ENCODE results near the gene RUNDC3A.

Gene RUNDC3A

DNA sequence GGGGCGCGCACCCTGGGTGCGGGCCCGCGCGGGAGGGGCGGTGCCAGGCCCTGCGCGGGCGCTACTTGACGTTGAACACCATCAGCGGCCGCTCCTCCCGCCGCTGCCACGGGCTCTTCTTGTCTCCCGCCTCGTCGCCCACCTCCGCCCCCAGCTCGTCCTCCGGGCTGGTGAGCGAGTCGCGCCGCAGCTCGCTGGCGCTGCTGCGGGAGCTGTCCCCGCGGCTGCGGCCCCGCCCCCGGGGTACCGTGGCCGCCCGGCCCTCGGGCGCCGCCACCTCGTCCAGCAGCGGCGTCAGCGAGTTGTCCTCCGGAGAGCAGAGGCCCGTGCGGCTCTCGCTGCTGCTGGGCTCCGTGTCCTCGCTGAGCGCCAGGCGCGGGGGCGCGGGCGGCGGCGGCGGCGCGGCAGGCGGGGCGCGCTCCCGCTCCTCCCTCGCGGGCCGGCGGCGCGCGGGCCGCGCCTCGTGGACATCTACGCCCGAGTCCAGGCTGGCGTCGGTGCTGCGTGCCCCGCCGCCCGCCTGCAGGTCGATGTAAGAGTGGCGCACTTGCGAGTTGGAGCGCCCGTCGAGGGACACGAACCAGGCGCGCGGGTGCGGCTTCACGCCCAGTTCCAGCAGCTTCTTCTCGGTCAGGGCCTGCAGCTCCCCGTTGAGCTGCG is 45.4 kb downstream of the RUNDC3A start:
- TF ChIP-seq YY1 (IDR thresholded peaks at IDR 0.05; ENCODE audit: insufficient read depth, insufficient read length), result no peak
- TF ChIP-seq SUZ12 (IDR thresholded peaks at IDR 0.05; ENCODE audit: extremely low read depth, insufficient read depth, insufficient read length), result no peak
- no peak for TF ChIP-seq ZNF274 (IDR thresholded peaks at IDR 0.05; ENCODE audit: low read depth, low read length)
- Histone ChIP-seq H3K4me1 (ENCODE audit: insufficient read depth, insufficient read length) (peaks cover 7% of the 10 kb centered on the region), H3K9me3 (ENCODE audit: insufficient read depth, low read length) (no peaks in the 10 kb centered on the region), H3K4me3 (ENCODE audit: insufficient read length, low read depth) (peak overlapping the region; percentile 39), H3K36me3 (ENCODE audit: insufficient read depth, insufficient read length, low read length) (peaks cover 70% of the 10 kb centered on the region), H3K27me3 (ENCODE audit: insufficient read depth, insufficient read length) (no peaks in the 10 kb centered on the region), H3K9ac (ENCODE audit: insufficient read length, low read depth) (peak overlapping the region; percentile 76)
- DNase-seq (ENCODE audit: low read depth, low spot score), result no peak

DNA sequence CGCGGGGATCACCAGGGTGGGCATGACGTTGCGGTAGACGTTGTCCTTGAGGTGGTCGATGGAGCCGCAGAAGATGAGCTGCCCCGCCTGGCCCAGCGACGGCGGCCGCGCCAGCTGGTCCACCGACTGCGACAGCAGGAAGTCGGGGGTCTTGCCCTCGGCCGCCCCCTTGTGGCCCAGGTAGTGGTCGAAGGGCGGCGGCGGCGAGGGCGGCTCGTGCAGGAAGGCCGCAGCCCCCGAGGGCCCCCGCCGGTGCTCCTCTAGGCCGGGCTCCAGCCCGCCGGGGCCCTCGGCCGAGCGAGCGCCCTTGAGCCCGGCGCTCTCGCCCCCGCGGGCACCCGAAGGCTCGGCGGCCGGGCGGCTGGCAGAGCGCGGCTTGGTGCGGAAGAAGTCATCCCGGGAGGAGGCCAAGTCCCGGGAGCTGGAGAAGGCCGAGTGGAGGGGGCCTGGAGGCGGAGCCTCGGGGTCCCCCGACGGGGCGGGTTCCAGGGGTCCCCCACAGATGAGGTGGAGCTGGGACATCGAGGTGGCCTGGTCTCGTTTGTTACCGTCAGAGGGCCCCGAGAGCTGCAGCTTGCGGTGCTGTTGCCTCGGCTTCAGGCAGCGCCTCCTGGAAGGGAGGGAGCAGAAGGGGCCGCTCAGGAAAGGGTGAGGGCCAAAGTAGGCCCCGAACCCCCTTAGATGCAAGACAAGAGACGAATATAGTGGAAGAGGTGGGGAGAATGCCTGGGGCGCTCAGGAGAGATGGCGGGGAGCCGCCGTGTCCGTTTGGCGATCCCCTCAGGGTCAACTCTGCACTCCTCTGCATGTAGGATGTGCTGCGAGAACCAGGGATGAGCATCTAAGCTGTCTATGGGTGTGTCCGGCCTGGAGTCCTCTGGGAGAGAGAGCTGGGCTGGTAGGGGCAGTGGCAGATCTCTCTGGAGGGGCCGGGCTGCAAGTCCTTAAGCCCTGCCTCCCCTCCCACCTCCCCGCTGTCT is 46.5 kb downstream of the RUNDC3A start:
- H3K36me3 ChIP-seq (ENCODE audit: insufficient read depth, insufficient read length, low read length), result peaks cover 65% of the 10 kb centered on the region
- H3K27me3 ChIP-seq (ENCODE audit: insufficient read depth, insufficient read length), result no peaks in the 10 kb centered on the region
- peak overlapping the region; percentile 29 for H3K4me3 ChIP-seq (ENCODE audit: insufficient read length, low read depth)
- H3K4me1 ChIP-seq (ENCODE audit: insufficient read depth, insufficient read length), result peaks cover 7% of the 10 kb centered on the region
- no peak for DNase-seq (ENCODE audit: low read depth, low spot score)
- no peaks in the 10 kb centered on the region for H3K9me3 ChIP-seq (ENCODE audit: insufficient read depth, low read length)
- H3K9ac ChIP-seq (ENCODE audit: insufficient read length, low read depth), result peak overlapping the region; percentile 71
- TF ChIP-seq YY1 (IDR thresholded peaks at IDR 0.05; ENCODE audit: insufficient read depth, insufficient read length) (no peak), ZNF274 (IDR thresholded peaks at IDR 0.05; ENCODE audit: low read depth, low read length) (no peak), SUZ12 (IDR thresholded peaks at IDR 0.05; ENCODE audit: extremely low read depth, insufficient read depth, insufficient read length) (no peak)

DNA sequence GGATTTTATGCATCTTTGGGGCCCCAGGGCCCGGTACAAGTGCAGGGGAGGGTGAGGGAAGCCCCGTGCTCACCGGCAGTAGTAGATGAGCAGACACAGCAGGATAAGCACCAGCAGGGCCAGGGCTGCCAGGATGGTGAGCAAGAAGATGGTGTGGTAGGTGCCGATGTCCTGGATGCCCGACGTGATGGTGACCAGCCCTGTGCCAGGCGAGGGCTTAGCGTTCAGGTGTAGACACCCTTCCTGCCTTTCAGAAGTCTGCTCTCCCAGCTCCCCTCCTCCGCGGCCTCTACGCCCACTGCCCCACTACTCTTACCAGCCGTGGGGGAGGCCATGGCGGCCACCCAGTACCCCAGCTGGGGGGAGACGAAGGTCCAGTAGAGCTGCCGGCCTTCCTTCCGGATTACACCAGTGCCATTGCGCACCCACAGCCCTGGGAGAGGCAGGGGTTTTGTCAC is 47.3 kb downstream of the RUNDC3A start:
- Histone ChIP-seq H3K9me3 (ENCODE audit: insufficient read depth, low read length) (no peaks in the 10 kb centered on the region), H3K4me1 (ENCODE audit: insufficient read depth, insufficient read length) (peaks cover 9% of the 10 kb centered on the region), H3K36me3 (ENCODE audit: insufficient read depth, insufficient read length, low read length) (peaks cover 61% of the 10 kb centered on the region), H3K4me3 (ENCODE audit: insufficient read length, low read depth) (no peak overlapping the region), H3K9ac (ENCODE audit: insufficient read length, low read depth) (peak overlapping the region; percentile 27), H3K27me3 (ENCODE audit: insufficient read depth, insufficient read length) (no peaks in the 10 kb centered on the region)
- DNase-seq (ENCODE audit: low read depth, low spot score), result no peak
- TF ChIP-seq YY1 (IDR thresholded peaks at IDR 0.05; ENCODE audit: insufficient read depth, insufficient read length), result no peak
- no peak for TF ChIP-seq SUZ12 (IDR thresholded peaks at IDR 0.05; ENCODE audit: extremely low read depth, insufficient read depth, insufficient read length)
- TF ChIP-seq ZNF274 (IDR thresholded peaks at IDR 0.05; ENCODE audit: low read depth, low read length), result no peak

DNA sequence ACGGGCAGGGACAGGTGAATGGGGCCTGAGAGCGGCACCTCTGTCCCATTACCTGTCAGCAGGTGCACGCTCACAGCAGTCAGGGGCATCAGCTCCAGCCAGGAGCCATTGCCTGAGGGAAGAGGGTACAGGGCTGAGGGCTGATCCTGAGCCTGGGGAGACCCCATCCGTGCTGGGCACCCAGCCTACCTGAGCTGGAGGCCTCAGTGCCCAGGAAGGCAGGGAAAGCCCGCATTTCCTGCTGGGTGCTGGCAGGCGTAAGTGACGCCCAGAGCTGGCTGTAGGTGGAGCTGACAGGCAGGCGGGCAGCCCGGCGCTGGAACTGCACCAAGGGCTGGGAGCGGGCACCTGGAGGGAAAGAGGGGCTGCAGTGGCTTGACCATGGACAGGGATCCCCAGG is 47.8 kb downstream of the RUNDC3A start:
- H3K27me3 ChIP-seq (ENCODE audit: insufficient read depth, insufficient read length), result no peaks in the 10 kb centered on the region
- no peak overlapping the region for H3K9ac ChIP-seq (ENCODE audit: insufficient read length, low read depth)
- TF ChIP-seq YY1 (IDR thresholded peaks at IDR 0.05; ENCODE audit: insufficient read depth, insufficient read length) (no peak), SUZ12 (IDR thresholded peaks at IDR 0.05; ENCODE audit: extremely low read depth, insufficient read depth, insufficient read length) (no peak), ZNF274 (IDR thresholded peaks at IDR 0.05; ENCODE audit: low read depth, low read length) (no peak)
- H3K4me3 ChIP-seq (ENCODE audit: insufficient read length, low read depth), result no peak overlapping the region
- DNase-seq (ENCODE audit: low read depth, low spot score), result no peak
- H3K36me3 ChIP-seq (ENCODE audit: insufficient read depth, insufficient read length, low read length), result peaks cover 55% of the 10 kb centered on the region
- H3K9me3 ChIP-seq (ENCODE audit: insufficient read depth, low read length), result no peaks in the 10 kb centered on the region
- peaks cover 14% of the 10 kb centered on the region for H3K4me1 ChIP-seq (ENCODE audit: insufficient read depth, insufficient read length)

DNA sequence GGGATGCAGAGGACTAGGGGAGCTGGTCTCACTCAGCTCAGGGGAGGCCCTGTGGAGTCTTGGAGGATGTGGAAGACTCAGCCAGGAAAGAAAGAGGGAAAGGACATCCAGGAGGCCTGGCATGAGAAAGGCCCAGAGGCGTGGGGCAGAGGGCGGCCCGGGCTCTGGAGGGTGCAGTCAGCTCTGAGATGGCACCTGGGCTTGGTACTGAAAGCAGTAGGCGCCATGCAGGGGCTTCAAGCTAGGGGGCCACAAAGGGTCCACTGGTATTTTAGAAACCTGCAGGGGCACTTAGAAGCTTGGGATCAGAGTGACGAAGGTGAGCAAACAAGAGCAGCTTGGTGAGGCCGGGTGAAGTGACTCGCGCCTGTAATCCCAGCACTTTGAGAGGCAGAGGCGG is 49.7 kb downstream of the RUNDC3A start:
- TF ChIP-seq YY1 (IDR thresholded peaks at IDR 0.05; ENCODE audit: insufficient read depth, insufficient read length), result no peak
- no peak for TF ChIP-seq ZNF274 (IDR thresholded peaks at IDR 0.05; ENCODE audit: low read depth, low read length)
- no peak for TF ChIP-seq SUZ12 (IDR thresholded peaks at IDR 0.05; ENCODE audit: extremely low read depth, insufficient read depth, insufficient read length)
- peaks cover 24% of the 10 kb centered on the region for H3K4me1 ChIP-seq (ENCODE audit: insufficient read depth, insufficient read length)
- DNase-seq (ENCODE audit: low read depth, low spot score), result no peak
- peaks cover 37% of the 10 kb centered on the region for H3K36me3 ChIP-seq (ENCODE audit: insufficient read depth, insufficient read length, low read length)
- H3K27me3 ChIP-seq (ENCODE audit: insufficient read depth, insufficient read length), result no peaks in the 10 kb centered on the region
- H3K9ac ChIP-seq (ENCODE audit: insufficient read length, low read depth), result no peak overlapping the region
- H3K9me3 ChIP-seq (ENCODE audit: insufficient read depth, low read length), result no peaks in the 10 kb centered on the region
- no peak overlapping the region for H3K4me3 ChIP-seq (ENCODE audit: insufficient read length, low read depth)

DNA sequence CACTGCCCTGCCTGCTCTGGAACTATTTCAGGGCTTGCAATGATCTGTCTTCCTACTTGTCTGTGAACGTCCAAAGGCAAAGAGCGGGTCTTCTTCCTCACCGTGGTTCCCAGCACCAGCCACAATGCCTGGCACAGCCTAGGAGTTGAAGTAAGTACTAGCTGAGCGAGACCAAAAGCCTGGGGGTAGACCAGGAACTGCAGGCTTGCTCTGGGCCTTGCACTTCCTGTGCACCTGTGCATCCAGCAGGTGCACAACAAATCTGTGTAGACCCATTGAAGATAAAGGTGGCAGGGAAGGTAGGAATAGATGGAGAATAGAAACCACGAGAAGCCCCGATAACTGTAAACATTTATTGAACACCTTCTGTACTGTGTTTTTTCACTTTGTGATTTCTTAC is 50.6 kb downstream of the RUNDC3A start:
- Histone ChIP-seq H3K9me3 (ENCODE audit: insufficient read depth, low read length) (no peaks in the 10 kb centered on the region), H3K9ac (ENCODE audit: insufficient read length, low read depth) (no peak overlapping the region), H3K4me3 (ENCODE audit: insufficient read length, low read depth) (no peak overlapping the region), H3K36me3 (ENCODE audit: insufficient read depth, insufficient read length, low read length) (peaks cover 36% of the 10 kb centered on the region), H3K4me1 (ENCODE audit: insufficient read depth, insufficient read length) (peaks cover 24% of the 10 kb centered on the region), H3K27me3 (ENCODE audit: insufficient read depth, insufficient read length) (peaks cover 2% of the 10 kb centered on the region)
- no peak for DNase-seq (ENCODE audit: low read depth, low spot score)
- TF ChIP-seq SUZ12 (IDR thresholded peaks at IDR 0.05; ENCODE audit: extremely low read depth, insufficient read depth, insufficient read length) (no peak), YY1 (IDR thresholded peaks at IDR 0.05; ENCODE audit: insufficient read depth, insufficient read length) (no peak), ZNF274 (IDR thresholded peaks at IDR 0.05; ENCODE audit: low read depth, low read length) (no peak)
